ENCODE measurements around the gene TRIP10. TPM values are rescaled to one million over a fixed set of nuclear protein-coding genes. Genes with fewer than 3 reads are reported as not detected.

The TRIP10 gene
- total RNA-seq, 1 experiment from 2014 or later, result 96.6 TPM

GRCh38 chr19:6766357-6767080, 27.0 kb downstream of the TRIP10 start:
- H3K27ac ChIP-seq (ENCODE audit: low read length), result peak overlapping the region; percentile 95
- ChIA-PET POLR2A (ENCODE audit: unreplicated experiment) (no interaction called here), CTCF (no interaction called here)
- TF ChIP-seq EZH2 (IDR thresholded peaks at IDR 0.05; ENCODE audit: low read length, unreplicated experiment), result no peak
- no peaks in the 10 kb centered on the region for H4K20me1 ChIP-seq (ENCODE audit: low read length)
- intact Hi-C loops (cut with micrococcal nuclease), result loop anchor here (1.0 to 2.0 kb wide), 3 partner anchors 29 to 97 kb away; partner anchors contain the start of gene GPR108
- peak overlapping the region; percentile 88 for H3K9ac ChIP-seq (ENCODE audit: low read length)
- no peaks in the 10 kb centered on the region for H3K27me3 ChIP-seq (ENCODE audit: low read length)
- peaks cover 31% of the 10 kb centered on the region for H3K4me1 ChIP-seq (ENCODE audit: insufficient read depth, low read length)
- H3K9me3 ChIP-seq (ENCODE audit: low read length), result no peaks in the 10 kb centered on the region
- H3K36me3 ChIP-seq (ENCODE audit: low read depth, low read length), result peaks cover 11% of the 10 kb centered on the region
- H2AFZ ChIP-seq (ENCODE audit: low read length), result peak overlapping the region; percentile 63
- H3K4me3 ChIP-seq (ENCODE audit: low read length), result peak overlapping the region; percentile 73
- TSS peak; percentile 98 for BruUV-seq (replicated peaks)
- no peak for DNase-seq
- H3K4me2 ChIP-seq (ENCODE audit: low read length), result peak overlapping the region; percentile 83
- no peaks in the 10 kb centered on the region for H3K9me2 ChIP-seq (replicated peaks; ENCODE audit: low read length)
- peaks cover 52% of the 10 kb centered on the region for H3K79me2 ChIP-seq (ENCODE audit: low read length)
- ATAC-seq, result peak; percentile 3
- no peaks in the 10 kb centered on the region for H3F3A ChIP-seq (ENCODE audit: low read length, unreplicated experiment)

- Histone ChIP-seq H3K4me1 (ENCODE audit: insufficient read depth, low read length) (peaks cover 31% of the 10 kb centered on the region), H2AFZ (ENCODE audit: low read length) (peak overlapping the region; percentile 63), H3K27ac (ENCODE audit: low read length) (peak overlapping the region; percentile 95), H3F3A (ENCODE audit: low read length, unreplicated experiment) (no peaks in the 10 kb centered on the region), H3K27me3 (ENCODE audit: low read length) (no peaks in the 10 kb centered on the region), H3K4me3 (ENCODE audit: low read length) (peak overlapping the region; percentile 73), H3K79me2 (ENCODE audit: low read length) (peaks cover 47% of the 10 kb centered on the region), H3K4me2 (ENCODE audit: low read length) (peak overlapping the region; percentile 83), H4K20me1 (ENCODE audit: low read length) (no peaks in the 10 kb centered on the region), H3K9ac (ENCODE audit: low read length) (peak overlapping the region; percentile 88), H3K36me3 (ENCODE audit: low read depth, low read length) (peaks cover 6% of the 10 kb centered on the region), H3K9me2 (replicated peaks; ENCODE audit: low read length) (no peaks in the 10 kb centered on the region), H3K9me3 (ENCODE audit: low read length) (no peaks in the 10 kb centered on the region)
- intact Hi-C loops (cut with micrococcal nuclease), result loop anchor here (1.0 to 2.0 kb wide), 3 partner anchors 30 to 96 kb away; partner anchors contain the start of gene GPR108
- TF ChIP-seq EZH2phosphoT487 (IDR thresholded peaks at IDR 0.05; ENCODE audit: borderline replicate concordance, low read length) (no peak), EZH2 (IDR thresholded peaks at IDR 0.05; ENCODE audit: low read length, unreplicated experiment) (no peak)
- no TSS peak for BruUV-seq (replicated peaks)
- CTCF ChIA-PET, result no interaction called here
- POLR2A ChIA-PET (ENCODE audit: unreplicated experiment), result no interaction called here
- DNase-seq (peak; percentile 90), ATAC-seq (peak; percentile 56)
Measured at GRCh38 chr19:6767081-6767356, 27.5 kb downstream of the TRIP10 start.

- peak within 1 kb of the TSS; percentile 83 for H3K4me2 ChIP-seq (ENCODE audit: low read length)
- peak within 1 kb of the TSS; percentile 95 for H3K27ac ChIP-seq (ENCODE audit: low read length)
- POLR2A ChIA-PET (ENCODE audit: unreplicated experiment), result no interaction called here
- H3K9me3 ChIP-seq (ENCODE audit: low read length), result no peaks in the 10 kb centered on the region
- peak within 1 kb of the TSS; percentile 76 for H2AFZ ChIP-seq (ENCODE audit: low read length)
- peak within 1 kb of the TSS; percentile 88 for H3K9ac ChIP-seq (ENCODE audit: low read length)
- peak within 1 kb of the TSS; percentile 73 for H3K4me3 ChIP-seq (ENCODE audit: low read length)
- TF ChIP-seq EZH2phosphoT487 (IDR thresholded peaks at IDR 0.05; ENCODE audit: borderline replicate concordance, low read length) (no peak), EZH2 (IDR thresholded peaks at IDR 0.05; ENCODE audit: low read length, unreplicated experiment) (no peak)
- H3K9me2 ChIP-seq (replicated peaks; ENCODE audit: low read length), result no peaks in the 10 kb centered on the region
- H4K20me1 ChIP-seq (ENCODE audit: low read length), result no peaks in the 10 kb centered on the region
- no peaks in the 10 kb centered on the region for H3F3A ChIP-seq (ENCODE audit: low read length, unreplicated experiment)
- H3K79me2 ChIP-seq (ENCODE audit: low read length), result peaks cover 42% of the 10 kb centered on the region
- H3K4me1 ChIP-seq (ENCODE audit: insufficient read depth, low read length), result peaks cover 31% of the 10 kb centered on the region
- intact Hi-C loops (cut with micrococcal nuclease), result loop anchor here (1.0 to 2.0 kb wide), 3 partner anchors 30 to 96 kb away; partner anchors contain the start of gene GPR108
- peak; percentile 99 for DNase-seq
- H3K27me3 ChIP-seq (ENCODE audit: low read length), result no peaks in the 10 kb centered on the region
- peaks cover 5% of the 10 kb centered on the region for H3K36me3 ChIP-seq (ENCODE audit: low read depth, low read length)
- no TSS peak for BruUV-seq (replicated peaks)
- CTCF ChIA-PET, result no interaction called here
- ATAC-seq, result peak; percentile 76
Measured at GRCh38 chr19:6767357-6768235, 28.1 kb downstream of the TRIP10 start, which contains the start of gene SH2D3A. SH2D3A (minus strand) TSS chr19:6767435; CDS start chr19:6763748, 3,687 bp downstream.
